ENCODE data around the gene RHOD.

- no peak for TF ChIP-seq CTCF (IDR thresholded peaks at IDR 0.05; ENCODE audit: insufficient read depth, low read depth, low read length)
- no peak for TF ChIP-seq EZH2 (IDR thresholded peaks at IDR 0.05; ENCODE audit: insufficient read depth, low read length)
Measured at GRCh38 chr11:67007126-67007525, 49.5 kb upstream of the RHOD start.

Measured in astrocyte (in vitro differentiated cells and primary cell).